GM23248 (cell line): ENCODE results near the gene SRSF5. TPM values are rescaled to one million over a fixed set of nuclear protein-coding genes. Genes with fewer than 3 reads are reported as not detected.

Source experiments
- DNase-seq: peaks from one replicate; pipeline ENCODE4 v3.0.0-alpha.2; 2015
- H2AFZ ChIP-seq: fragments of 200-600 bp; sonication (generic); 2 replicates; pipeline ENCODE4 v1.6.1; 2016; ENCODE audit warnings: antibody characterized with exemption
- H3F3A ChIP-seq: fragments of 200-600 bp; sonication (generic); 2 replicates; pipeline ENCODE4 v1.6.1; 2016; ENCODE audit warnings: mild to moderate bottlenecking, antibody characterized with exemption, mixed run types; ENCODE audit not compliant: insufficient read depth
- H3K27ac ChIP-seq: fragments of 200-600 bp; sonication (generic); 2 replicates; pipeline ENCODE4 v1.5.1; 2016; ENCODE audit warnings: mild to moderate bottlenecking
- H3K27me3 ChIP-seq: fragments of 200-600 bp; sonication (generic); replicated peaks from 2 replicates; pipeline ENCODE4 v1.6.1; 2016; ENCODE audit warnings: mild to moderate bottlenecking; ENCODE audit not compliant: insufficient read depth
- H3K36me3 ChIP-seq: fragments of 200-600 bp; sonication (generic); 2 replicates; pipeline ENCODE4 v1.6.1; 2016; ENCODE audit warnings: low read depth, mild to moderate bottlenecking
- H3K4me1 ChIP-seq: fragments of 200-600 bp; sonication (generic); 2 replicates; pipeline ENCODE4 v1.6.1; 2016; ENCODE audit warnings: mild to moderate bottlenecking; ENCODE audit not compliant: insufficient read depth
- H3K4me2 ChIP-seq: fragments of 200-600 bp; sonication (generic); one replicate; pipeline ENCODE4 v1.6.1; 2016; ENCODE audit warnings: mild to moderate bottlenecking; ENCODE audit not compliant: unreplicated experiment
- H3K4me3 ChIP-seq: fragments of 200-600 bp; sonication (generic); 2 replicates; pipeline ENCODE4 v1.5.1; 2016; ENCODE audit warnings: mild to moderate bottlenecking
- H3K79me2 ChIP-seq: fragments of 200-600 bp; sonication (generic); 2 replicates; pipeline ENCODE4 v1.6.1; 2016; ENCODE audit warnings: mild to moderate bottlenecking; ENCODE audit not compliant: insufficient read depth
- H3K9ac ChIP-seq: fragments of 200-600 bp; sonication (generic); 2 replicates; pipeline ENCODE4 v1.6.1; 2016; ENCODE audit warnings: mild to moderate bottlenecking
- H3K9me2 ChIP-seq: fragments of 200-600 bp; sonication (generic); 2 replicates; pipeline ENCODE4 v1.6.1; 2016; ENCODE audit warnings: mixed run types, mild to moderate bottlenecking, moderate library complexity; ENCODE audit not compliant: insufficient read depth
- H3K9me3 ChIP-seq: fragments of 200-600 bp; sonication (generic); one replicate; pipeline ENCODE4 v1.6.1; 2017; ENCODE audit warnings: low read depth
- H4K20me1 ChIP-seq: fragments of 200-600 bp; sonication (generic); 2 replicates; pipeline ENCODE4 v1.6.0; 2016; ENCODE audit not compliant: insufficient read depth
- EZH2 ChIP-seq: fragments of 200-600 bp; sonication (generic); IDR thresholded peaks from 2 replicates; pipeline ENCODE4 v1.6.1; 2018; ENCODE audit warnings: antibody characterized with exemption, mild to moderate bottlenecking; ENCODE audit not compliant: insufficient read depth, poor library complexity, severe bottlenecking
- EZH2phosphoT487 ChIP-seq: fragments of 200-600 bp; sonication (generic); IDR thresholded peaks from 2 replicates; pipeline ENCODE4 v1.6.1; 2018; ENCODE audit warnings: antibody characterized with exemption, moderate library complexity, mild to moderate bottlenecking, low read depth; ENCODE audit not compliant: insufficient read depth
- WGBS, 2 experiments: methylation state at CpG; one replicate each; pipeline ENCODE4 v1.1.6; 2015 to 2017; ENCODE audit warnings: low lambda C conversion rate in 2 of 2, low coverage in 1 of 2; ENCODE audit errors: missing lambda C conversion rate in 2 of 2; 5-methylcytosine and 5-hydroxymethylcytosine counted together
- in situ Hi-C: fragments of 300-500 bp; cut with MboI; formaldehyde crosslinking; loops from 2 replicates; pipeline ENCODE4 v1.15.0; 2020
- polyA plus RNA-seq: library from polyadenylated mRNA; unstranded; fragments of >200 nt; fragmentation: Nextera tagmentation; extraction: Ambion mirVana; gene quantifications from 2 replicates; pipeline ENCODE4 v1.2.1, GENCODE V29; 2016
- total RNA-seq: library from RNA; depleted of rRNA; stranded (reverse); fragments of >200 nt; shearing (Covaris generic); gene quantifications from 2 replicates; pipeline ENCODE4 v1.2.3, GENCODE V29; 2014

Gene SRSF5
- total and polyA plus RNA-seq, 2 experiments from 2014 or later = 125 to 227 TPM

- in situ Hi-C loops = loop anchor here (25.0 kb wide), 1 partner anchor 509 kb away; no protein-coding TSS in a partner anchor
- Histone ChIP-seq H3K27me3 (no peaks in the 10 kb centered on the region; the same call in 1 of the 2 replicates), H4K20me1 (no peaks in the 10 kb centered on the region), H3K4me3 (no peak overlapping the region), H3K79me2 (no peaks in the 10 kb centered on the region), H3F3A (no peaks in the 10 kb centered on the region), H3K9me3 (no peaks in the 10 kb centered on the region), H3K9ac (no peak overlapping the region), H3K4me2 (no peak overlapping the region), H3K27ac (no peak overlapping the region), H3K36me3 (no peaks in the 10 kb centered on the region), H3K9me2 (no peaks in the 10 kb centered on the region), H2AFZ (no peak overlapping the region), H3K4me1 (no peaks in the 10 kb centered on the region)
- TF ChIP-seq EZH2phosphoT487 = no peak
- TF ChIP-seq EZH2 = no peak
- peak; percentile 6 for DNase-seq
Observed at GRCh38 chr14:69803753-69804152, 36.8 kb downstream of the SRSF5 start.

- Histone ChIP-seq H3K27ac (no peak overlapping the region), H3K79me2 (no peaks in the 10 kb centered on the region), H3K36me3 (no peaks in the 10 kb centered on the region), H2AFZ (no peak overlapping the region), H4K20me1 (no peaks in the 10 kb centered on the region), H3K27me3 (no peaks in the 10 kb centered on the region; the same call in 1 of the 2 replicates), H3K9ac (no peak overlapping the region), H3K9me3 (no peaks in the 10 kb centered on the region), H3F3A (no peaks in the 10 kb centered on the region), H3K4me2 (no peak overlapping the region), H3K4me3 (no peak overlapping the region), H3K9me2 (no peaks in the 10 kb centered on the region), H3K4me1 (no peaks in the 10 kb centered on the region)
- no peak for TF ChIP-seq EZH2
- no peak for TF ChIP-seq EZH2phosphoT487
- no peak for DNase-seq
- in situ Hi-C loops = loop anchor here (25.0 kb wide), 1 partner anchor 507 kb away; no protein-coding TSS in a partner anchor
- 20 to 27% methylated on average over 2 of the region's 2 CpGs for WGBS, 2 experiments
Observed at GRCh38 chr14:69804902-69805301, 38.0 kb downstream of the SRSF5 start.

- H3K79me2 ChIP-seq = no peaks in the 10 kb centered on the region
- H3K4me3 ChIP-seq = no peak overlapping the region
- H3K9me2 ChIP-seq = no peaks in the 10 kb centered on the region
- no peaks in the 10 kb centered on the region for H4K20me1 ChIP-seq
- H3K9ac ChIP-seq = no peak overlapping the region
- no peaks in the 10 kb centered on the region for H3K9me3 ChIP-seq
- no peaks in the 10 kb centered on the region for H3K36me3 ChIP-seq
- in situ Hi-C loops = loop anchor here (25.0 kb wide), 1 partner anchor 505 kb away; no protein-coding TSS in a partner anchor
- no peak for TF ChIP-seq EZH2
- no peak for TF ChIP-seq EZH2phosphoT487
- no peaks in the 10 kb centered on the region for H3K4me1 ChIP-seq
- peaks cover 17% of the 10 kb centered on the region for H3K27me3 ChIP-seq
- no peak overlapping the region for H3K27ac ChIP-seq
- no peak overlapping the region for H2AFZ ChIP-seq
- H3K4me2 ChIP-seq = no peak overlapping the region
- DNase-seq = no peak
- 13 to 20% methylated on average over 1 of the region's 1 CpG for WGBS, 2 experiments
- no peaks in the 10 kb centered on the region for H3F3A ChIP-seq
Observed at GRCh38 chr14:69807192-69807591, 40.2 kb downstream of the SRSF5 start.

- H3K9ac ChIP-seq = no peak overlapping the region
- H3K79me2 ChIP-seq = no peaks in the 10 kb centered on the region
- in situ Hi-C loops = loop anchor here (25.0 kb wide), 1 partner anchor 503 kb away; no protein-coding TSS in a partner anchor
- TF ChIP-seq EZH2phosphoT487 = no peak
- TF ChIP-seq EZH2 = no peak
- H3F3A ChIP-seq = no peaks in the 10 kb centered on the region
- H3K9me2 ChIP-seq = no peaks in the 10 kb centered on the region
- no peak overlapping the region for H3K4me3 ChIP-seq
- H3K27ac ChIP-seq = no peak overlapping the region
- peaks cover 36% of the 10 kb centered on the region for H3K27me3 ChIP-seq
- 50 to 59% methylated on average over 12 of the region's 12 CpGs for WGBS, 2 experiments
- no peaks in the 10 kb centered on the region for H3K4me1 ChIP-seq
- no peak for DNase-seq
- no peaks in the 10 kb centered on the region for H4K20me1 ChIP-seq
- no peaks in the 10 kb centered on the region for H3K9me3 ChIP-seq
- H2AFZ ChIP-seq = no peak overlapping the region
- no peak overlapping the region for H3K4me2 ChIP-seq
- no peaks in the 10 kb centered on the region for H3K36me3 ChIP-seq
Observed at GRCh38 chr14:69808919-69809808, 42.2 kb downstream of the SRSF5 start.
